BLaER1 (cell line): Measurements from ENCODE around the gene PHETA2.

Experiments
- H3K27ac ChIP-seq: shearing (Covaris generic); formaldehyde crosslinking; 2 replicates; pipeline ENCODE4 v1.8.1; 2022
- H3K27me3 ChIP-seq: shearing (Covaris generic); formaldehyde crosslinking; 2 replicates; pipeline ENCODE4 v1.8.1; 2022
- H3K36me3 ChIP-seq: shearing (Covaris generic); formaldehyde crosslinking; 2 replicates; pipeline ENCODE4 v1.8.1; 2022
- H3K4me1 ChIP-seq: shearing (Covaris generic); formaldehyde crosslinking; 2 replicates; pipeline ENCODE4 v1.8.1; 2022
- H3K4me2 ChIP-seq: shearing (Covaris generic); formaldehyde crosslinking; 2 replicates; pipeline ENCODE4 v1.8.1; 2022
- H3K4me3 ChIP-seq: shearing (Covaris generic); formaldehyde crosslinking; 2 replicates; pipeline ENCODE4 v1.8.1; 2022
- H3K9ac ChIP-seq: shearing (Covaris generic); formaldehyde crosslinking; 2 replicates; pipeline ENCODE4 v1.8.1; 2022
- H3K9me3 ChIP-seq: shearing (Covaris generic); formaldehyde crosslinking; 2 replicates; pipeline ENCODE4 v1.8.1; 2022
- H4K20me1 ChIP-seq: shearing (Covaris generic); formaldehyde crosslinking; 2 replicates; pipeline ENCODE4 v1.8.1; 2022
- Cebpa-rat ChIP-seq: shearing (Covaris generic); IDR thresholded peaks from 2 replicates; pipeline ENCODE4 v1.8.1; 2022

The PHETA2 gene

DNA sequence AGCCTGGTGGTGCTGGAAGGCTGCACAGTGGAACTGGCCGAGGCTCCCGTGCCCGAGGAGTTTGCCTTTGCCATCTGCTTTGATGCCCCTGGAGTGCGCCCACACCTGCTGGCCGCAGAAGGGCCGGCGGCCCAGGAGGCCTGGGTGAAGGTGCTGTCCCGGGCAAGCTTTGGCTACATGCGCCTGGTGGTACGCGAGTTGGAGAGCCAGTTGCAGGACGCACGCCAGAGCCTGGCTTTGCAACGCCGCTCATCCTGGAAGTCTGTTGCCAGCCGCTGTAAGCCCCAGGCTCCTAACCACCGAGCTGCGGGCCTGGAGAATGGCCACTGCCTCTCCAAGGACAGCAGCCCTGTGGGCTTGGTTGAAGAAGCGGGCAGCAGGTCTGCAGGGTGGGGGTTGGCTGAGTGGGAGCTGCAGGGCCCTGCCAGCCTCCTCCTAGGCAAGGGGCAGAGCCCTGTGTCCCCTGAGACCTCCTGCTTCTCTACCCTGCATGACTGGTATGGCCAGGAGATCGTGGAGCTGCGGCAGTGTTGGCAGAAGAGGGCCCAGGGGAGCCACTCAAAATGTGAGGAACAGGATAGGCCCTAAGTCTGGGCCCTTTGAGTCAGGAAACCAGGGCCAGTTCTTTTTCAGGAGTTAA lies 3.6 kb downstream of the PHETA2 start:
- Histone ChIP-seq H3K9ac (peak overlapping the region; percentile 96), H3K36me3 (peaks cover 13% of the 10 kb centered on the region), H3K9me3 (no peaks in the 10 kb centered on the region), H3K4me3 (peak overlapping the region; percentile 32; the same call in 1 of the 2 replicates), H4K20me1 (no peaks in the 10 kb centered on the region), H3K27ac (peak overlapping the region; percentile 96), H3K4me1 (peaks cover 82% of the 10 kb centered on the region), H3K27me3 (peaks cover 19% of the 10 kb centered on the region; the same call in 1 of the 2 replicates), H3K4me2 (peak overlapping the region; percentile 92)
- TF ChIP-seq Cebpa-rat = no peak

DNA sequence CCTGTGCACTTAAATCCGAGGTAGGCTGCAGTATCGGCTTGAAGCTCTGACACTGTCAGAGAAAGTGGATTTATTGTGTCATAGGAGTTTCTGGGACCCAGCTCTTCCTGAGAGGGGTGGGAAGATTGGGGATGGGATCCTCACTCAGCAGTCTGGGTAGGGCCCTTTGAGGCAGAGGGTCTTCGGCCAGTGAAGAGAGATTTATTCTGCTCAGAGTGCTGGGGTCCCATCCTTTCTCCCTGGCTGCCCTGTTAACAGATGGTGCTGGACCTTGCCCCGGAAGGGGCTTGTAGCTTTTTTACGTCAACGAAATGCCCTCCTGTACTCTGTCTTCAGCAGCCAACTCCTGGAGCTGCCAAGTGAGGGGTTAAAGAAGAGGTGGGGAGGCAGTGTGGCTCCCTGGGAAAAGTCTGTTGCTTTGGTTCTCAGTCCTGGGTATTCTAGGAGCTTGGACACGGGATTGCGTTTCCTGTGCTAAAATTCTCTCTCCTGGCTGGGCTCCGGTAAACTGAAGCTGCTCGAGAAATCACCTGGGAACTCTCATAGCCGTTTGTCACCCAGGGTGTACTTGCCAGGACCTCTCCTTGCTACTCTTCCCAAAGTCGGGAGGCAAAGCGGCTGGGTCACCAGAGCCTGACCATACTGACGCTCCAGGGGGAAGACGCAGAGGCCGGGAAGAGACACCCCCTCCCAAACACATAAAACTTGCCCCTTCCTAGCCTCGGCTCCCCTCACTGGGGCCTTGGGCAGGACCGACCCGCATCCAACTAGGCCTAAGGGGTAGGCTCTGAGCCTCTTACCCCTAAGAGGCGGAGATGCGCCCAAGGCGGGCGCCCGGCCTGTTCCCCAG lies 4.6 kb downstream of the PHETA2 start:
- peaks cover 14% of the 10 kb centered on the region; the same call in 1 of the 2 replicates for H3K27me3 ChIP-seq
- H3K9ac ChIP-seq = peak overlapping the region; percentile 96
- peak overlapping the region; percentile 96 for H3K27ac ChIP-seq
- no peaks in the 10 kb centered on the region for H4K20me1 ChIP-seq
- peak overlapping the region; percentile 70 for H3K4me3 ChIP-seq
- H3K9me3 ChIP-seq = no peaks in the 10 kb centered on the region
- H3K36me3 ChIP-seq = peaks cover 24% of the 10 kb centered on the region
- TF ChIP-seq Cebpa-rat = no peak
- peaks cover 74% of the 10 kb centered on the region for H3K4me1 ChIP-seq
- H3K4me2 ChIP-seq = peak overlapping the region; percentile 92

DNA sequence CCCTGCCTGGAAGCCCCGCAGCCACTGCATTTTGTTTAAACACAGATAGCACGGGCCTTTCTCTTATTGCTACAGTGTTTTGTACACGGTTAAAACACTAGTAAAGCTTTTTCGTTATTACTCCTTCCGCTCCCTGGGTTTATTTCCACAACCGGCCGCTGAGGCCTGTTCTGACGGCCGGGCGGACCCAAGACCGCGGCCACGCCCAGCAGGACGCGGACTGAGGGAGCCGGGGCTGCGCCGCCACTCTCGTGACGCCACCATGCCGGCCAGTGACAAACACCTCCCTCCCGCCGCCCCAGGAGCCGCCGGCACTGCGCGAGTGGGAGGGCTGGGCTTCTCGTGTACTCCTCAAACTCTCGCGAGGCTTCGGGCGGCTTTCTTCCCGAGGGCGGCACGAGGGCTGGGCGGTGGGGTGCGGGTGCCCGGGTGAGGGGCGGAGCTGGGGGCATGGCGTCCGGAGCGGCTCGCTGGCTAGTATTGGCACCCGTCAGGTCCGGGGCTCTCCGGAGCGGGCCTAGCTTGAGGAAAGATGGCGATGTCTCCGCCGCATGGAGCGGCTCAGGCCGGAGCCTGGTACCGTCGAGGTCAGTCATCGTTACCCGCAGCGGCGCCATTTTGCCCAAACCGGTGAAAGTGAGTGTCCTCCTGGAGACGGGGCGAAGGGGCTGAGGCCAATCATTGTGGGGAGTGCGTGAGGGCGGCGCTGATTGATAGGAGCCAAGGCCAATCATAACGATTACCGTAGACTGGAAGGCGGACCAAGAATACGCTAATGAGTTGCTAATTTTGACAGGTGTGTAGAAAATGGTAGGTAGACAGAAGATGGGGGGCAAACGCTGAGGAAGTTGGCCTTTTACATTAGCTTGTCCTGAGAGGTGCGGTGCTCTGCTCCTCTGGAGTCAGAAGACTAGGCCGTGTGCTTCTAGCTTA lies 5.5 kb downstream of the PHETA2 start, which contains the start of gene SMDT1:
Gene SMDT1, plus strand, starts transcription at position 382 of the 933 bp plus-strand sequence. Its CDS starts 69 bp downstream, at position 451.
- peaks cover 5% of the 10 kb centered on the region; the same call in 1 of the 2 replicates for H3K27me3 ChIP-seq
- peaks cover 33% of the 10 kb centered on the region for H3K36me3 ChIP-seq
- no peaks in the 10 kb centered on the region for H3K9me3 ChIP-seq
- no peaks in the 10 kb centered on the region for H4K20me1 ChIP-seq
- H3K27ac ChIP-seq = peak within 1 kb of the TSS; percentile 96
- peak within 1 kb of the TSS; percentile 96 for H3K9ac ChIP-seq
- peaks cover 65% of the 10 kb centered on the region for H3K4me1 ChIP-seq
- H3K4me2 ChIP-seq = peak within 1 kb of the TSS; percentile 92
- TF ChIP-seq Cebpa-rat = no peak
- peak within 1 kb of the TSS; percentile 70 for H3K4me3 ChIP-seq

- no peaks in the 10 kb centered on the region for H3K9me3 ChIP-seq
These were observed 6.2 kb downstream of the PHETA2 start for GRCh38 chr22:42080287-42080686.

DNA sequence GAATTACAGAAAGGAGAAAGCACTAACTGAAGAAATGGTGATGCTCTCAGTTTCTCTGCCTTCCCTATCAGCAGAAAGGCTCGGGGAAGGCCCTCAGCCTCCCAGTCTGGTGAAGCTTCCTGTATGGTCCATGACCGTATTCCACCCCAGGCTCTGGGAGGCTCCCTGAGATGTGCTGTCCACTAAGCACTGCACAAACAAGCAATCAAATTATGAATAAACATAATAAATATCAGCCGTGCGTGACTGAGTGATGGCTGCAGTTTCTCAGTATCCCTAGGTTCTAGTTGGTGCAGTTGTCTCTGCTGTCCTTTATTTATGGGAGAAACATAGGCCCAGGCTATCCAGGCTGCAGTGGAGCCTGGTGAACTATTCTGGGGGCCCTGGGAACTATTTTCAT lies 9.1 kb downstream of the PHETA2 start:
- peaks cover 30% of the 10 kb centered on the region for H3K4me1 ChIP-seq

More at GRCh38 chr22:42080287-42080686, 6.2 kb downstream of the PHETA2 start:
- Histone ChIP-seq H4K20me1 (peaks cover 7% of the 10 kb centered on the region; the same call in 1 of the 2 replicates), H3K4me3 (peak overlapping the region; percentile 70), H3K36me3 (peaks cover 40% of the 10 kb centered on the region), H3K9ac (peak overlapping the region; percentile 96), H3K27ac (peak overlapping the region; percentile 96), H3K4me2 (peak overlapping the region; percentile 92), H3K4me1 (peaks cover 58% of the 10 kb centered on the region), H3K27me3 (no peaks in the 10 kb centered on the region)
- no peak for TF ChIP-seq Cebpa-rat

GRCh38 chr22:42084874-42085273 lies 10.8 kb downstream of the PHETA2 start:
- Histone ChIP-seq H3K36me3 (peaks cover 77% of the 10 kb centered on the region), H3K27ac (no peak overlapping the region), H3K4me3 (no peak overlapping the region), H3K27me3 (no peaks in the 10 kb centered on the region), H3K4me2 (no peak overlapping the region), H4K20me1 (peaks cover 31% of the 10 kb centered on the region; the same call in 1 of the 2 replicates), H3K9ac (no peak overlapping the region), H3K4me1 (peaks cover 30% of the 10 kb centered on the region), H3K9me3 (peaks cover 12% of the 10 kb centered on the region; the same call in 1 of the 2 replicates)
- no peak for TF ChIP-seq Cebpa-rat

More for the DNA sequence above, 9.1 kb downstream of the PHETA2 start:
- Histone ChIP-seq H3K4me2 (no peak overlapping the region), H3K36me3 (peaks cover 62% of the 10 kb centered on the region), H4K20me1 (peaks cover 24% of the 10 kb centered on the region; the same call in 1 of the 2 replicates), H3K9ac (no peak overlapping the region), H3K27me3 (no peaks in the 10 kb centered on the region), H3K9me3 (no peaks in the 10 kb centered on the region), H3K4me3 (no peak overlapping the region), H3K27ac (no peak overlapping the region)
- no peak for TF ChIP-seq Cebpa-rat

GRCh38 chr22:42086051-42086450 lies 12.0 kb downstream of the PHETA2 start:
- no peaks in the 10 kb centered on the region for H3K27me3 ChIP-seq
- TF ChIP-seq Cebpa-rat = no peak
- H3K4me1 ChIP-seq = peaks cover 23% of the 10 kb centered on the region
- no peak overlapping the region for H3K27ac ChIP-seq
- H3K9me3 ChIP-seq = peaks cover 12% of the 10 kb centered on the region; the same call in 1 of the 2 replicates
- peaks cover 31% of the 10 kb centered on the region; the same call in 1 of the 2 replicates for H4K20me1 ChIP-seq
- no peak overlapping the region for H3K4me3 ChIP-seq
- no peak overlapping the region for H3K4me2 ChIP-seq
- no peak overlapping the region for H3K9ac ChIP-seq
- peaks cover 77% of the 10 kb centered on the region for H3K36me3 ChIP-seq

GRCh38 chr22:42090596-42091454 lies 16.8 kb downstream of the PHETA2 start, which contains the start of gene NDUFA6:
NDUFA6 (minus strand) TSS chr22:42090772; CDS start chr22:42090744, 28 bp downstream.
- Histone ChIP-seq H4K20me1 (peaks cover 19% of the 10 kb centered on the region; the same call in 1 of the 2 replicates), H3K36me3 (peaks cover 31% of the 10 kb centered on the region), H3K27me3 (no peaks in the 10 kb centered on the region), H3K9ac (peak within 1 kb of the TSS; percentile 97), H3K4me2 (peak within 1 kb of the TSS; percentile 80), H3K9me3 (peaks cover 12% of the 10 kb centered on the region; the same call in 1 of the 2 replicates), H3K4me3 (peak within 1 kb of the TSS; percentile 90), H3K27ac (peak within 1 kb of the TSS; percentile 96), H3K4me1 (peaks cover 26% of the 10 kb centered on the region)
- TF ChIP-seq Cebpa-rat = no peak
